ENCODE results near the gene SULT1B1. TPM values are rescaled to one million over a fixed set of nuclear protein-coding genes. Genes with fewer than 3 reads are reported as not detected.

Gene SULT1B1
- total RNA-seq (1 to 10 TPM; 2.0 to 3.6 TPM), polyA plus RNA-seq (ENCODE audit: insufficient read length in 2 of 2) (1 to 10 TPM; 1.2 to 1.4 TPM)
- long read RNA-seq, donor 1 = 0 reads
- long read RNA-seq, donor 2 = 0 reads
- long read RNA-seq, donor 3 = 0 reads
- long read RNA-seq, donor 4 = 0 reads

GRCh38 chr4:69760455-69760854 is at the start of gene SULT1B1:
SULT1B1 (minus strand) TSS chr4:69760620; CDS start chr4:69755217, 5,403 bp downstream.
- DNase-seq (ENCODE audit: low read depth in 4 of 6, low spot score in 6 of 6) = peak in 2 of 6 donors; percentile 3 to 18
- H3K4me1 ChIP-seq (ENCODE audit: control insufficient read depth, insufficient read depth, low read length) = no peaks in the 10 kb centered on the region
- H3K36me3 ChIP-seq (ENCODE audit: control insufficient read depth, insufficient read depth, low read length) = no peaks in the 10 kb centered on the region
- peak within 1 kb of the TSS; percentile 29 for H3K27ac ChIP-seq (ENCODE audit: low read depth, low read length)
- no peak within 1 kb of the TSS for H3K4me3 ChIP-seq (ENCODE audit: low read depth, low read length)
- H3K9me3 ChIP-seq (ENCODE audit: control insufficient read depth, insufficient read depth, low read length) = no peaks in the 10 kb centered on the region
- no CpG with 5 or more reads among the region's 2 CpGs for WGBS (ENCODE audit: insufficient coverage)
- H3K27me3 ChIP-seq (ENCODE audit: control insufficient read depth, insufficient read depth, low read length) = no peaks in the 10 kb centered on the region

GRCh38 chr4:69800599-69800998 is 40.2 kb upstream of the SULT1B1 start:
- no CpG with 5 or more reads among the region's 1 CpG for WGBS (ENCODE audit: insufficient coverage)
- H3K4me3 ChIP-seq (ENCODE audit: low read depth, low read length) = no peak overlapping the region

GRCh38 chr4:69799337-69799736 is 38.9 kb upstream of the SULT1B1 start:
- no peak overlapping the region for H3K4me3 ChIP-seq (ENCODE audit: low read depth, low read length)
- no peaks in the 10 kb centered on the region for H3K4me1 ChIP-seq (ENCODE audit: control insufficient read depth, insufficient read depth, low read length)
- no peaks in the 10 kb centered on the region for H3K36me3 ChIP-seq (ENCODE audit: control insufficient read depth, insufficient read depth, low read length)
- H3K9me3 ChIP-seq (ENCODE audit: control insufficient read depth, insufficient read depth, low read length) = peaks cover 4% of the 10 kb centered on the region
- H3K27me3 ChIP-seq (ENCODE audit: control insufficient read depth, insufficient read depth, low read length) = no peaks in the 10 kb centered on the region
- H3K27ac ChIP-seq (ENCODE audit: low read depth, low read length) = no peak overlapping the region
- no peak for DNase-seq (ENCODE audit: low read depth in 4 of 6, low spot score in 6 of 6)
- 85% methylated on average over 3 of the region's 3 CpGs for WGBS (ENCODE audit: insufficient coverage)

More at GRCh38 chr4:69800599-69800998, 40.2 kb upstream of the SULT1B1 start:
- Histone ChIP-seq H3K27ac (ENCODE audit: low read depth, low read length) (no peak overlapping the region), H3K27me3 (ENCODE audit: control insufficient read depth, insufficient read depth, low read length) (no peaks in the 10 kb centered on the region), H3K9me3 (ENCODE audit: control insufficient read depth, insufficient read depth, low read length) (peaks cover 4% of the 10 kb centered on the region), H3K36me3 (ENCODE audit: control insufficient read depth, insufficient read depth, low read length) (no peaks in the 10 kb centered on the region), H3K4me1 (ENCODE audit: control insufficient read depth, insufficient read depth, low read length) (no peaks in the 10 kb centered on the region)
- DNase-seq (ENCODE audit: low read depth in 4 of 6, low spot score in 6 of 6) = no peak

- H3K27me3 ChIP-seq (ENCODE audit: control insufficient read depth, insufficient read depth, low read length) = no peaks in the 10 kb centered on the region
- no peak overlapping the region for H3K27ac ChIP-seq (ENCODE audit: low read depth, low read length)
- no peak overlapping the region for H3K4me3 ChIP-seq (ENCODE audit: low read depth, low read length)
- H3K4me1 ChIP-seq (ENCODE audit: control insufficient read depth, insufficient read depth, low read length) = no peaks in the 10 kb centered on the region
- no peaks in the 10 kb centered on the region for H3K36me3 ChIP-seq (ENCODE audit: control insufficient read depth, insufficient read depth, low read length)
- no peaks in the 10 kb centered on the region for H3K9me3 ChIP-seq (ENCODE audit: control insufficient read depth, insufficient read depth, low read length)
- DNase-seq (ENCODE audit: low read depth in 4 of 6, low spot score in 6 of 6) = no peak
Measured at GRCh38 chr4:69793732-69794131, 33.3 kb upstream of the SULT1B1 start.

- no peak overlapping the region for H3K4me3 ChIP-seq (ENCODE audit: low read depth, low read length)
- DNase-seq (ENCODE audit: low read depth in 4 of 6, low spot score in 6 of 6) = no peak
- no peaks in the 10 kb centered on the region for H3K27me3 ChIP-seq (ENCODE audit: control insufficient read depth, insufficient read depth, low read length)
- no peak overlapping the region for H3K27ac ChIP-seq (ENCODE audit: low read depth, low read length)
- H3K36me3 ChIP-seq (ENCODE audit: control insufficient read depth, insufficient read depth, low read length) = no peaks in the 10 kb centered on the region
- H3K4me1 ChIP-seq (ENCODE audit: control insufficient read depth, insufficient read depth, low read length) = no peaks in the 10 kb centered on the region
- peaks cover 2% of the 10 kb centered on the region for H3K9me3 ChIP-seq (ENCODE audit: control insufficient read depth, insufficient read depth, low read length)
Measured at GRCh38 chr4:69787879-69788278, 27.5 kb upstream of the SULT1B1 start.

GRCh38 chr4:69786547-69786946 is 26.1 kb upstream of the SULT1B1 start:
- Histone ChIP-seq H3K27me3 (ENCODE audit: control insufficient read depth, insufficient read depth, low read length) (no peaks in the 10 kb centered on the region), H3K27ac (ENCODE audit: low read depth, low read length) (no peak overlapping the region), H3K36me3 (ENCODE audit: control insufficient read depth, insufficient read depth, low read length) (no peaks in the 10 kb centered on the region), H3K4me3 (ENCODE audit: low read depth, low read length) (no peak overlapping the region), H3K9me3 (ENCODE audit: control insufficient read depth, insufficient read depth, low read length) (peaks cover 2% of the 10 kb centered on the region), H3K4me1 (ENCODE audit: control insufficient read depth, insufficient read depth, low read length) (no peaks in the 10 kb centered on the region)
- no peak for DNase-seq (ENCODE audit: low read depth in 4 of 6, low spot score in 6 of 6)
- WGBS (ENCODE audit: insufficient coverage) = no CpG with 5 or more reads among the region's 1 CpG

GRCh38 chr4:69785211-69785831 is 24.9 kb upstream of the SULT1B1 start:
- no peaks in the 10 kb centered on the region for H3K4me1 ChIP-seq (ENCODE audit: control insufficient read depth, insufficient read depth, low read length)
- H3K9me3 ChIP-seq (ENCODE audit: control insufficient read depth, insufficient read depth, low read length) = peaks cover 2% of the 10 kb centered on the region
- no peak overlapping the region for H3K27ac ChIP-seq (ENCODE audit: low read depth, low read length)
- no peak overlapping the region for H3K4me3 ChIP-seq (ENCODE audit: low read depth, low read length)
- no peaks in the 10 kb centered on the region for H3K27me3 ChIP-seq (ENCODE audit: control insufficient read depth, insufficient read depth, low read length)
- WGBS (ENCODE audit: insufficient coverage) = no CpG with 5 or more reads among the region's 1 CpG
- DNase-seq (ENCODE audit: low read depth in 4 of 6, low spot score in 6 of 6) = peak in 1 of 6 donors; percentile 8
- H3K36me3 ChIP-seq (ENCODE audit: control insufficient read depth, insufficient read depth, low read length) = no peaks in the 10 kb centered on the region

- H3K4me3 ChIP-seq (ENCODE audit: low read depth, low read length) = no peak overlapping the region
- H3K27ac ChIP-seq (ENCODE audit: low read depth, low read length) = no peak overlapping the region
- no peak for DNase-seq (ENCODE audit: low read depth in 4 of 6, low spot score in 6 of 6)
- no peaks in the 10 kb centered on the region for H3K4me1 ChIP-seq (ENCODE audit: control insufficient read depth, insufficient read depth, low read length)
- 98% methylated on average over 15 of the region's 15 CpGs for WGBS (ENCODE audit: insufficient coverage)
- no peaks in the 10 kb centered on the region for H3K36me3 ChIP-seq (ENCODE audit: control insufficient read depth, insufficient read depth, low read length)
- peaks cover 2% of the 10 kb centered on the region for H3K9me3 ChIP-seq (ENCODE audit: control insufficient read depth, insufficient read depth, low read length)
- no peaks in the 10 kb centered on the region for H3K27me3 ChIP-seq (ENCODE audit: control insufficient read depth, insufficient read depth, low read length)
Measured at GRCh38 chr4:69782651-69783310, 22.4 kb upstream of the SULT1B1 start.

- 96% methylated on average over 15 of the region's 19 CpGs for WGBS (ENCODE audit: insufficient coverage)
- Histone ChIP-seq H3K27me3 (ENCODE audit: control insufficient read depth, insufficient read depth, low read length) (no peaks in the 10 kb centered on the region), H3K36me3 (ENCODE audit: control insufficient read depth, insufficient read depth, low read length) (no peaks in the 10 kb centered on the region), H3K9me3 (ENCODE audit: control insufficient read depth, insufficient read depth, low read length) (peaks cover 2% of the 10 kb centered on the region), H3K4me1 (ENCODE audit: control insufficient read depth, insufficient read depth, low read length) (no peaks in the 10 kb centered on the region), H3K4me3 (ENCODE audit: low read depth, low read length) (no peak overlapping the region), H3K27ac (ENCODE audit: low read depth, low read length) (no peak overlapping the region)
- DNase-seq (ENCODE audit: low read depth in 4 of 6, low spot score in 6 of 6) = no peak
Measured at GRCh38 chr4:69781458-69782418, 21.3 kb upstream of the SULT1B1 start.

Data from spinal cord (tissue), 10 donors.